IMR-90 (cell line): Measurements from ENCODE around the gene VOPP1. TPM values are rescaled to one million over a fixed set of nuclear protein-coding genes. Genes with fewer than 3 reads are reported as not detected.

Experiments
- ATAC-seq: fragments of 200-7000 bp; cut with Tn5 transposase; 2 replicates; pipeline ENCODE4 v1.9.1; 2020; ENCODE audit warnings: low read depth, mild to moderate bottlenecking, moderate library complexity
- BruUV-seq: library from RNA; stranded (reverse); fragments of 400-500 nt; replicated peaks from 2 replicates; lab custom pipeline; 2021; lab: Mats Ljungman, UMichigan
- CTCF ChIA-PET: fragments of 300-600 bp; formaldehyde crosslinking; extraction: SDS; loops from one replicate; lab custom pipeline; 2021; ENCODE audit warnings: antibody characterized with exemption; lab: Yijun Ruan, JAX
- POLR2A ChIA-PET: fragments of 300-600 bp; sonication (Branson Sonifier 250); formaldehyde crosslinking; loops from one replicate; lab custom pipeline; 2022; ENCODE audit warnings: antibody characterized with exemption; ENCODE audit not compliant: unreplicated experiment; lab: Charles Lee
- DNase-seq: peaks from one replicate; pipeline ENCODE4 v3.0.0; 2013
- H2AFZ ChIP-seq: replicated peaks from 2 replicates; pipeline ENCODE3; 2013; ENCODE audit warnings: low read length, mild to moderate bottlenecking; ENCODE audit not compliant: poor library complexity
- H2AK5ac ChIP-seq: 2 replicates; pipeline ENCODE4 v1.6.1; 2013; ENCODE audit warnings: low read depth, low read length, inconsistent platforms
- H2AK9ac ChIP-seq: replicated peaks from 2 replicates; pipeline ENCODE3; 2013; ENCODE audit warnings: mild to moderate bottlenecking, low read depth, low read length, moderate library complexity; ENCODE audit not compliant: poor library complexity
- H2BK120ac ChIP-seq: 2 replicates; pipeline ENCODE4 v1.6.1; 2013; ENCODE audit warnings: low read depth, low read length, inconsistent platforms
- H2BK15ac ChIP-seq: 3 replicates; pipeline ENCODE4 v1.6.1; 2013; ENCODE audit warnings: low read depth, low read length, inconsistent platforms
- H2BK20ac ChIP-seq: 2 replicates; pipeline ENCODE4 v1.6.1; 2013; ENCODE audit warnings: low read depth, mild to moderate bottlenecking, inconsistent platforms, low read length, moderate library complexity
- H2BK5ac ChIP-seq: 2 replicates; pipeline ENCODE4 v1.6.1; 2013; ENCODE audit warnings: mild to moderate bottlenecking, low read depth, low read length, inconsistent platforms; ENCODE audit not compliant: poor library complexity, severe bottlenecking
- H3K14ac ChIP-seq: replicated peaks from 2 replicates; pipeline ENCODE4 v1.6.1; 2013; ENCODE audit warnings: low read depth, low read length, inconsistent platforms
- H3K18ac ChIP-seq: 2 replicates; pipeline ENCODE4 v1.6.1; 2013; ENCODE audit warnings: low read depth, low read length, control low read depth
- H3K23ac ChIP-seq: 2 replicates; pipeline ENCODE4 v1.6.1; 2013; ENCODE audit warnings: low read depth, low read length, inconsistent platforms
- H3K27ac ChIP-seq: 2 replicates; pipeline ENCODE4 v1.5.1; 2013; ENCODE audit warnings: mild to moderate bottlenecking, control low read depth, low read length; ENCODE audit not compliant: insufficient read depth
- H3K27me3 ChIP-seq: 2 replicates; pipeline ENCODE4 v1.6.1; 2013; ENCODE audit warnings: low read length; ENCODE audit not compliant: control insufficient read depth, insufficient read depth
- H3K36me3 ChIP-seq: 2 replicates; pipeline ENCODE4 v1.6.1; 2013; ENCODE audit warnings: low read length, mixed read lengths; ENCODE audit not compliant: control insufficient read depth, insufficient read depth
- H3K4ac ChIP-seq: 2 replicates; pipeline ENCODE4 v1.6.1; 2013; ENCODE audit warnings: low read depth, low read length, inconsistent platforms
- H3K4me1 ChIP-seq: 2 replicates; pipeline ENCODE4 v1.6.1; 2013; ENCODE audit warnings: low read length, mixed read lengths; ENCODE audit not compliant: control insufficient read depth, insufficient read depth
- H3K4me2 ChIP-seq: 2 replicates; pipeline ENCODE4 v1.6.1; 2013; ENCODE audit warnings: low read depth, mild to moderate bottlenecking, control low read depth, low read length, moderate library complexity
- H3K4me3 ChIP-seq: 2 replicates; pipeline ENCODE4 v1.5.1; 2013; ENCODE audit warnings: low read depth, mild to moderate bottlenecking, control low read depth, low read length, moderate library complexity; ENCODE audit not compliant: insufficient read depth
- H3K56ac ChIP-seq: 2 replicates; pipeline ENCODE4 v1.6.1; 2013; ENCODE audit warnings: low read length, inconsistent platforms; ENCODE audit not compliant: insufficient read depth; ENCODE audit errors: extremely low read depth
- H3K79me1 ChIP-seq, 2 experiments: 2 replicates each; pipeline ENCODE4 v1.6.1; 2013; ENCODE audit warnings: low read length in 2 of 2, inconsistent platforms in 1 of 2, low read depth in 1 of 2
- H3K9ac ChIP-seq: 2 replicates; pipeline ENCODE4 v1.6.1; 2013; ENCODE audit warnings: low read depth, low read length, control low read depth
- H3K9me1 ChIP-seq: 2 replicates; pipeline ENCODE4 v1.6.1; 2013; ENCODE audit warnings: low read length, inconsistent platforms; ENCODE audit not compliant: insufficient read depth
- H3K9me3 ChIP-seq: 2 replicates; pipeline ENCODE4 v1.6.1; 2013; ENCODE audit warnings: low read length; ENCODE audit not compliant: control insufficient read depth, insufficient read depth
- H4K20me1 ChIP-seq: 2 replicates; pipeline ENCODE4 v1.6.1; 2013; ENCODE audit warnings: low read length, inconsistent platforms; ENCODE audit not compliant: insufficient read depth
- H4K5ac ChIP-seq: 2 replicates; pipeline ENCODE4 v1.6.1; 2013; ENCODE audit warnings: mild to moderate bottlenecking, low read depth, low read length, control low read depth
- H4K8ac ChIP-seq, 2 experiments: 2 replicates each; pipeline ENCODE4 v1.6.1; 2013; ENCODE audit warnings: low read depth in 2 of 2, low read length in 2 of 2, control low read depth in 1 of 2, inconsistent platforms in 1 of 2
- H4K91ac ChIP-seq: 2 replicates; pipeline ENCODE4 v1.6.1; 2013; ENCODE audit warnings: low read depth, low read length, inconsistent platforms; ENCODE audit not compliant: insufficient read depth
- BHLHE40 ChIP-seq: fragments of 150-350 bp; IDR thresholded peaks from 2 replicates; pipeline ENCODE4 v1.6.1; 2016; ENCODE audit warnings: mild to moderate bottlenecking, low read depth, low read length
- CEBPB ChIP-seq: IDR thresholded peaks from 2 replicates; pipeline ENCODE4 v1.6.1; 2012; ENCODE audit warnings: low read depth, low read length, improper control_type of control experiment
- ELK1 ChIP-seq: fragments of 150-350 bp; IDR thresholded peaks from 2 replicates; pipeline ENCODE4 v1.6.1; 2016; ENCODE audit warnings: low read depth, mild to moderate bottlenecking, low read length, moderate library complexity, borderline replicate concordance
- MAZ ChIP-seq: IDR thresholded peaks from 2 replicates; pipeline ENCODE4 v1.6.1; 2012; ENCODE audit warnings: low read depth, mild to moderate bottlenecking, low read length, improper control_type of control experiment, moderate library complexity, borderline replicate concordance
- NFE2L2 ChIP-seq: fragments of 150-350 bp; IDR thresholded peaks from 2 replicates; pipeline ENCODE4 v1.6.1; 2016; ENCODE audit warnings: low read depth, mild to moderate bottlenecking, low read length
- RFX5 ChIP-seq: IDR thresholded peaks from 2 replicates; pipeline ENCODE4 v1.8.0; 2012; ENCODE audit warnings: low read depth, mild to moderate bottlenecking, low read length, moderate library complexity
- USF2 ChIP-seq: fragments of 150-350 bp; IDR thresholded peaks from 2 replicates; pipeline ENCODE4 v1.6.1; 2017; ENCODE audit warnings: mild to moderate bottlenecking, antibody characterized with exemption, low read length, low read depth
- WGBS, 2 experiments: methylation state at CpG; one replicate each; pipeline versions ENCODE4 v1.1.5 to v1.1.7; 2013; ENCODE audit warnings: missing lambda C conversion rate in 2 of 2; ENCODE audit not compliant: insufficient read length in 1 of 2; ENCODE audit errors: extremely low coverage in 2 of 2; 5-methylcytosine and 5-hydroxymethylcytosine counted together
- dilution Hi-C: fragments of 300-500 bp; cut with HindIII; formaldehyde crosslinking; loops from one replicate; pipeline ENCODE4 v1.14.3; 2018; ENCODE audit warnings: low sequenced_read_pairs; ENCODE audit not compliant: unreplicated experiment
- in situ Hi-C: fragments of 300-500 bp; cut with MboI; formaldehyde crosslinking; loops from 3 replicates; pipeline ENCODE4 v1.14.3; 2019; ENCODE audit warnings: low sequenced_read_pairs, inconsistent platforms, mixed read lengths
- intact Hi-C: fragments of 100-400 bp; cut with micrococcal nuclease; formaldehyde crosslinking; loops from 2 replicates; pipeline ENCODE4 v1.10.0; 2022
- polyA plus RNA-seq, 3 experiments: library from polyadenylated mRNA; depleted of rRNA; stranded (reverse); fragments of >200 nt; gene quantifications; 2 replicates each; pipeline ENCODE4 v1.2.3, GENCODE V29; 2012; ENCODE audit warnings: low replicate concordance in 1 of 3
- total RNA-seq: library from RNA; depleted of rRNA; stranded (reverse); fragments of >200 nt; gene quantifications from 2 replicates; pipeline ENCODE4 v1.2.3, GENCODE V29; 2012

VOPP1 gene
- total and polyA plus RNA-seq, 2 of the 4 experiments (the other 2 are of a cell fraction): 60.2 to 94.5 TPM

- no peak overlapping the region for H3K56ac ChIP-seq
- TF ChIP-seq USF2 (no peak), RFX5 (no peak), ELK1 (no peak), BHLHE40 (no peak), NFE2L2 (no peak), MAZ (no peak), CEBPB (no peak)
- no peak overlapping the region for H3K4me3 ChIP-seq
- H3K14ac ChIP-seq: no peak overlapping the region
- H2AK5ac ChIP-seq: no peak overlapping the region
- H2AFZ ChIP-seq: no peak overlapping the region
- in situ Hi-C loops: loop anchor here (25.0 kb wide), 1 partner anchor 801 kb away; the partner anchor contains the start of gene SEC61G
- H3K79me1 ChIP-seq: peaks cover 53 to 84% of the 10 kb centered on the region in 2 experiments
- no peak for ATAC-seq
- no peak overlapping the region for H3K4ac ChIP-seq
- dilution Hi-C loops: no loop called here
- POLR2A ChIA-PET: no interaction called here
- H2AK9ac ChIP-seq: no peak overlapping the region
- H3K18ac ChIP-seq: no peak overlapping the region
- no peak overlapping the region for H4K91ac ChIP-seq
- intact Hi-C loops: no loop called here
- H4K5ac ChIP-seq: no peak overlapping the region
- no peak overlapping the region for H3K4me2 ChIP-seq
- peaks cover 2% of the 10 kb centered on the region; the same call in 1 of the 2 replicates for H3K36me3 ChIP-seq
- no TSS peak for BruUV-seq
- H2BK20ac ChIP-seq: no peak overlapping the region
- no peak overlapping the region for H3K27ac ChIP-seq
- peaks cover 2% of the 10 kb centered on the region for H3K4me1 ChIP-seq
- H3K9ac ChIP-seq: no peak overlapping the region
- no peak overlapping the region for H2BK15ac ChIP-seq
- CTCF ChIA-PET: no interaction called here
- no peak overlapping the region for H2BK120ac ChIP-seq
- peaks cover 28% of the 10 kb centered on the region for H3K9me1 ChIP-seq
- H4K20me1 ChIP-seq: peaks cover 82% of the 10 kb centered on the region
- H3K9me3 ChIP-seq: no peaks in the 10 kb centered on the region
- no peak for DNase-seq
- no peaks in the 10 kb centered on the region for H3K27me3 ChIP-seq
- no peak overlapping the region for H3K23ac ChIP-seq
- whole genome bisulfite sequencing, 2 experiments: no CpG with 5 or more reads among the region's 4 CpGs
- no peak overlapping the region for H4K8ac ChIP-seq
- H2BK5ac ChIP-seq: no peak overlapping the region
Observed at GRCh38 chr7:55563596-55564325, 8.5 kb downstream of the VOPP1 start.
